A549 (cell line): ENCODE results near the gene RNF121. TPM values are rescaled to one million over a fixed set of nuclear protein-coding genes. Genes with fewer than 3 reads are reported as not detected.

Experiments
- ATAC-seq, 2 experiments: fragments of 200-7000 bp in 1 of 2; fragments of >200 bp in 1 of 2; cut with Nextera tagmentation in 1 of 2; cut with Tn5 transposase in 1 of 2; 3 replicates each; pipeline versions ENCODE4 v1.8.0 to v1.9.1; 2018 to 2020; ENCODE audit warnings: mild to moderate bottlenecking in 1 of 2, moderate library complexity in 1 of 2
- CTCF ChIA-PET: fragments of 300-600 bp; sonication (Branson Sonifier 250); formaldehyde crosslinking; extraction: SDS; loops from one replicate; lab custom pipeline; 2021; ENCODE audit warnings: antibody characterized with exemption, inconsistent platforms; lab: Yijun Ruan, JAX
- POLR2A ChIA-PET: fragments of 350-600 bp; formaldehyde crosslinking; extraction: SDS; loops from one replicate; lab custom pipeline; 2021; ENCODE audit warnings: antibody characterized with exemption, inconsistent platforms; lab: Yijun Ruan, JAX
- DNase-seq, 2 experiments: peaks; one replicate each; pipeline versions ENCODE4 v3.0.0 to v3.0.0-alpha.2; 2011 to 2016; ENCODE audit warnings: low read depth in 1 of 2, low spot score in 1 of 2
- FAIRE-seq: peaks from 2 replicates; lab custom pipeline; 2011; peaks lifted over from hg19 to GRCh38; lab: Jason Lieb, UNC
- H3K27ac ChIP-seq, 2 experiments: fragments of >200 bp; sonication (Bioruptor Twin); formaldehyde crosslinking; 3 replicates each; pipeline ENCODE4 v1.5.1; 2016 to 2017
- H3K4me1 ChIP-seq: fragments of >200 bp; sonication (Bioruptor Twin); formaldehyde crosslinking; 3 replicates; pipeline ENCODE4 v1.6.1; 2016
- H3K4me2 ChIP-seq: fragments of >200 bp; sonication (Bioruptor Twin); formaldehyde crosslinking; 3 replicates; pipeline ENCODE4 v1.6.1; 2016
- H3K4me3 ChIP-seq: fragments of >200 bp; sonication (Bioruptor Twin); formaldehyde crosslinking; 3 replicates; pipeline ENCODE4 v1.5.1; 2016
- H3K9me3 ChIP-seq: fragments of >200 bp; sonication (Bioruptor Twin); formaldehyde crosslinking; 3 replicates; pipeline ENCODE4 v1.6.1; 2016
- CBX2 ChIP-seq: fragments of 200-600 bp; sonication (generic); IDR thresholded peaks from 2 replicates; pipeline ENCODE4 v1.6.1; 2016; ENCODE audit warnings: low read depth, mild to moderate bottlenecking, borderline replicate concordance
- CBX8 ChIP-seq: fragments of 200-600 bp; sonication (generic); IDR thresholded peaks from 2 replicates; pipeline ENCODE4 v1.6.1; 2016
- CEBPB ChIP-seq, 2 experiments: fragments of >200 bp in 1 of 2; sonication (Bioruptor Twin) in 1 of 2; formaldehyde crosslinking in 1 of 2; IDR thresholded peaks; 2 replicates each; pipeline ENCODE4 v1.6.1; 2012 to 2016
- CHD4 ChIP-seq: fragments of 200-600 bp; sonication (generic); IDR thresholded peaks from 2 replicates; pipeline ENCODE4 v1.6.1; 2016; ENCODE audit warnings: antibody characterized with exemption, mild to moderate bottlenecking, borderline replicate concordance
- EHF ChIP-seq: fragments of 250-450 bp; sonication (Bioruptor Pico); IDR thresholded peaks from 2 replicates; pipeline ENCODE4 v1.5.0; 2020; ENCODE audit warnings: mild to moderate bottlenecking
- ESRRA ChIP-seq: fragments of 150-350 bp; IDR thresholded peaks from 2 replicates; pipeline ENCODE4 v1.6.1; 2014; ENCODE audit warnings: mild to moderate bottlenecking, low read length, borderline replicate concordance
- FOSB ChIP-seq: fragments of 250-450 bp; sonication (Bioruptor Pico); IDR thresholded peaks from 2 replicates; pipeline ENCODE4 v1.5.0; 2020; ENCODE audit warnings: mild to moderate bottlenecking, moderate library complexity
- FOXS1 ChIP-seq: fragments of 250-450 bp; sonication (Bioruptor Pico); IDR thresholded peaks from 2 replicates; pipeline ENCODE4 v1.5.0; 2020; ENCODE audit warnings: mild to moderate bottlenecking, moderate library complexity
- HDAC2 ChIP-seq: fragments of 200-600 bp; sonication (generic); IDR thresholded peaks from 2 replicates; pipeline ENCODE4 v1.6.1; 2016
- HOXA7 ChIP-seq: fragments of 250-450 bp; sonication (Bioruptor Pico); IDR thresholded peaks from 2 replicates; pipeline ENCODE4 v1.5.0; 2020; ENCODE audit warnings: mild to moderate bottlenecking, moderate library complexity
- KDM1A ChIP-seq: fragments of 200-600 bp; sonication (generic); IDR thresholded peaks from 2 replicates; pipeline ENCODE4 v1.6.1; 2016; ENCODE audit warnings: low read depth, mild to moderate bottlenecking
- MAFK ChIP-seq: fragments of 450-650 bp; IDR thresholded peaks from 2 replicates; pipeline ENCODE4 v1.6.1; 2014; ENCODE audit not compliant: partially characterized antibody
- MYC ChIP-seq: IDR thresholded peaks from 2 replicates; pipeline ENCODE4 v1.6.1; 2012; ENCODE audit warnings: mild to moderate bottlenecking, inconsistent platforms, low read length, improper control_type of control experiment, borderline replicate concordance
- NPAS2 ChIP-seq: fragments of 250-450 bp; sonication (Bioruptor Pico); IDR thresholded peaks from 2 replicates; pipeline ENCODE4 v1.8.0; 2022; ENCODE audit warnings: mild to moderate bottlenecking, moderate library complexity, borderline replicate concordance
- NR3C1 ChIP-seq: fragments of >200 bp; sonication (Bioruptor Twin); formaldehyde crosslinking; IDR thresholded peaks from 3 replicates; pipeline ENCODE4 v1.6.1; 2017
- PHF8 ChIP-seq: fragments of 200-600 bp; sonication (generic); IDR thresholded peaks from 2 replicates; pipeline ENCODE4 v1.6.1; 2016; ENCODE audit warnings: low read depth, mild to moderate bottlenecking, antibody characterized with exemption, moderate library complexity, borderline replicate concordance
- POLR2A ChIP-seq: IDR thresholded peaks from 2 replicates; pipeline ENCODE4 v1.6.1; 2012; ENCODE audit warnings: mild to moderate bottlenecking, low read length
- RAD21 ChIP-seq, 2 experiments: fragments of >200 bp in 1 of 2; sonication (Bioruptor Twin) in 1 of 2; formaldehyde crosslinking in 1 of 2; IDR thresholded peaks in 1 of 2; conservative IDR thresholded peaks in 1 of 2; 2 replicates in 1 of 2; 3 replicates in 1 of 2; pipeline ENCODE4 v1.6.1; 2012 to 2018; ENCODE audit warnings: inconsistent platforms in 1 of 2
- RFX5 ChIP-seq: fragments of 450-650 bp; IDR thresholded peaks from 2 replicates; pipeline ENCODE4 v1.7.1; 2014; ENCODE audit warnings: antibody characterized with exemption, mild to moderate bottlenecking, moderate library complexity
- ZFP36 ChIP-seq: fragments of 450-650 bp; IDR thresholded peaks from 2 replicates; pipeline ENCODE4 v1.6.1; 2014; ENCODE audit warnings: borderline replicate concordance; ENCODE audit not compliant: partially characterized antibody
- ZSCAN20 ChIP-seq: fragments of 250-450 bp; sonication (Bioruptor Pico); IDR thresholded peaks from 2 replicates; pipeline ENCODE4 v1.8.0; 2022; ENCODE audit warnings: mild to moderate bottlenecking, moderate library complexity
- WGBS: methylation state at CpG from one replicate; pipeline ENCODE4 v1.1.6; 2017; ENCODE audit errors: missing lambda C conversion rate; 5-methylcytosine and 5-hydroxymethylcytosine counted together
- polyA plus RNA-seq, 4 experiments: library from polyadenylated mRNA; depleted of rRNA in 3 of 4; stranded (reverse); fragments of >200 nt; fragmentation: RNase III in 1 of 4; extraction: RNeasy Plus Mini Kit Qiagen cat#74134 plus additional on column Dnase treatment in 1 of 4; gene quantifications; 2 replicates in 3 of 4; 3 replicates in 1 of 4; pipeline ENCODE4 v1.2.3, GENCODE V29; 2011 to 2017
- TF ChIP-seq, protein P1 (sequence below): fragments of 150-350 bp; IDR thresholded peaks from 2 replicates; pipeline ENCODE4 v1.6.1; 2014; ENCODE audit warnings: low read depth, mild to moderate bottlenecking, low read length

RNF121 gene
- polyA plus RNA-seq, 2 of the 4 experiments (the other 2 are of a cell fraction) = 79.0 to 102 TPM

DNA sequence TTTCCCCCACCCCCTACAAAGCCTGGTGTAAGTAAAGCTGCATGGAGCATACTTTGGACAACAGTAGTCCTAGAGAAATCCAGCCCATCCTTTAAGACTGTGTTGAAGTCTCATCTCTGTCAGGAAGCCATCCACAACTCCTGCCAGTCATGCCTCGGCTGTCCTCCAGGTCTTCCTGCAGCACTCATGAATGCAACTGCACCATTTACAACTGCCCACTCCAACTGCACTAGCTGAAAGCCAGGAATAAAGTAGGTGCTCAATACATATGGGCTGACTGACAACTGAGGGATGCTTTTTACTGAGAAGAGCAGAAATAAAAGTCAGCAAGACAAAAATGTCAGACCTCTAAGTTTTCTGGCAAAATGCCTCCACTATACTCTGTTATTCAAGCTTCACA, 97.2 kb downstream of the RNF121 start:
- no peak for DNase-seq
- TF ChIP-seq FOXS1 (CRISPR knock-in tag) (no peak), ZFP36 (no peak), RFX5 (no peak), CBX8 (no peak), HOXA7 (CRISPR knock-in tag) (no peak), HDAC2 (no peak), CHD4 (no peak), MYC (no peak), ZSCAN20 (CRISPR knock-in tag) (no peak), MAFK (no peak), ESRRA (no peak), CEBPB (IDR thresholded peaks at IDR 0.05) (no peak), PHF8 (no peak)
- no peak for FAIRE-seq
- Histone ChIP-seq H3K27ac (no peak overlapping the region), H3K4me2 (no peak overlapping the region), H3K4me1 (peaks cover 17% of the 10 kb centered on the region), H3K4me3 (no peak overlapping the region), H3K9me3 (no peaks in the 10 kb centered on the region)
- no peak; a peak in 1 of 6 replicates for ATAC-seq
- 69% methylated on average over 1 of the region's 1 CpG for WGBS
- ChIA-PET CTCF (interaction anchor here (0.9 to 15.5 kb wide), 17 partner anchors 12 to 405 kb away, joined by 3 to 354 read pairs (median 17); partner anchors contain the start of genes CLPB, LAMTOR1 and LRRC51), POLR2A (no interaction called here)

DNA sequence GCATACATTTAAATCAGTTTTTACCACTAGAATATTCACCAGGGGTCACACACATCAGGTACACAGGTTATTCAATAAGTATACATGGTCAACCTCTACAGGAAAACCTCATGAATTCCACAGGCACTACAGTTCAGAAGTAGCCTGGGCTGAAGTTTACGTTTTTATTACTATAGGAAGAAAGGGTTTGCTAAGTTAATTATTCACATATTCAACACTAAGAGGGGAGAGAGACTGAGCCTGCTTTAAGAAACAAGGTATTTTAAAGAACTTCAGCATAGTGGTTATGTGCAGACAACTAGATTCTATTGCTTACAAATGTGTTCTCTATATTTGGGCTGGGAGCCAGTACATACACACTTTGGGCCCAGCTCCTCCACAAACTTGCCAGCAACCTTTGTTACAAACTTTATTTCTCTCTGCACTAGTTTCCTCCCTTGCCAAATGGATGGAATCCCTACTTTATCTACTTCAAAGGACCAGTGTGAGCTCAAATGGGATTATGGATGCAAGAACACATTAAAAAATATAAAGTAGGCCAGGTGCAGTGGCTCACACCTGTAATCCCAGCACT, 101.7 kb downstream of the RNF121 start:
- no peak for DNase-seq
- FAIRE-seq = no peak
- Histone ChIP-seq H3K9me3 (no peaks in the 10 kb centered on the region), H3K4me1 (peaks cover 8% of the 10 kb centered on the region), H3K4me3 (no peak overlapping the region), H3K4me2 (no peak overlapping the region), H3K27ac (no peak overlapping the region)
- TF ChIP-seq KDM1A (no peak), HOXA7 (CRISPR knock-in tag) (no peak), RAD21 (conservative IDR thresholded peaks at IDR 0.05 in 1 of 2, IDR thresholded peaks at IDR 0.05 in 1 of 2) (no peak), ESRRA (no peak), NR3C1 (no peak), CHD4 (no peak), NPAS2 (CRISPR knock-in tag) (no peak)
- ATAC-seq = no peak
- 55% methylated on average over 1 of the region's 1 CpG for WGBS
- ChIA-PET CTCF (interaction anchor here (0.7 to 6.7 kb wide), 14 partner anchors 8 to 153 kb away, joined by 3 to 43 read pairs (median 4); no protein-coding TSS in a partner anchor), POLR2A (no interaction called here)

DNA sequence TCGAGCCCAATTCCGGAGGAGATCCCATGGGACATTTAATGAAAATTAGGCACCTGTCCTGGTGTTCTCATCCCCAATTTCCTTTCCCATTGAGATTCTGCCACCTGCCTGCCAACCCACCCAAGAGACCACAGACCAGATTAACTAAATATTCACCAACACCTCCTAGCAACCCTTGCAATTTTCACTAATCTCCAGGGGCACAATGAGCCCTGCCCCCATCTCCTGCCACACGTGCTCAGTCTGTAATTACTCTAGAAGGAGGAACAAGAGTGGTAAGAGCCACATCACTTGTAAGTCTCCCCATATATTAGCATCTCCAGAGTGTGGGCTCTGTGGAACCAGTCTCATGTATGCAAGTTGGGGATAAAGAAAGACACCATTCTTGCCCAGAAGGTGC, 107.8 kb downstream of the RNF121 start:
- Histone ChIP-seq H3K4me3 (no peak overlapping the region), H3K4me1 (peaks cover 25% of the 10 kb centered on the region), H3K9me3 (no peaks in the 10 kb centered on the region), H3K27ac (no peak overlapping the region), H3K4me2 (no peak overlapping the region)
- DNase-seq = no peak
- ATAC-seq = no peak
- whole genome bisulfite sequencing = 89% methylated on average over 3 of the region's 3 CpGs
- no peak for FAIRE-seq
- ChIA-PET CTCF (interaction anchor here (0.6 to 10.4 kb wide), 3 partner anchors 12 to 56 kb away, joined by 3 to 123 read pairs (median 11); no protein-coding TSS in a partner anchor), POLR2A (no interaction called here)
- TF ChIP-seq FOSB (CRISPR knock-in tag) = no peak
- TF ChIP-seq, protein P1, sequence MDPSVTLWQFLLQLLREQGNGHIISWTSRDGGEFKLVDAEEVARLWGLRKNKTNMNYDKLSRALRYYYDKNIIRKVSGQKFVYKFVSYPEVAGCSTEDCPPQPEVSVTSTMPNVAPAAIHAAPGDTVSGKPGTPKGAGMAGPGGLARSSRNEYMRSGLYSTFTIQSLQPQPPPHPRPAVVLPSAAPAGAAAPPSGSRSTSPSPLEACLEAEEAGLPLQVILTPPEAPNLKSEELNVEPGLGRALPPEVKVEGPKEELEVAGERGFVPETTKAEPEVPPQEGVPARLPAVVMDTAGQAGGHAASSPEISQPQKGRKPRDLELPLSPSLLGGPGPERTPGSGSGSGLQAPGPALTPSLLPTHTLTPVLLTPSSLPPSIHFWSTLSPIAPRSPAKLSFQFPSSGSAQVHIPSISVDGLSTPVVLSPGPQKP = no peak
- no peak for TF ChIP-seq RFX5
- TF ChIP-seq MAFK = no peak
- TF ChIP-seq EHF (CRISPR knock-in tag) = no peak
- no peak for TF ChIP-seq POLR2A
- TF ChIP-seq PHF8 = no peak
- TF ChIP-seq CBX2 = no peak
